Neural cell (in vitro differentiated cells): ENCODE data around the gene KRT6C. TPM values are rescaled to one million over a fixed set of nuclear protein-coding genes. Genes with fewer than 3 reads are reported as not detected.

Experiments
- H2AFZ ChIP-seq: fragments of 200-600, 300-800 bp; sonication (generic), shearing (Covaris generic); 2 replicates; pipeline ENCODE4 v1.6.0; 2014; ENCODE audit warnings: low read depth, mild to moderate bottlenecking, antibody characterized with exemption, low read length, moderate library complexity
- H3F3A ChIP-seq: fragments of 200-600 bp; shearing (Covaris generic); 2 replicates; pipeline ENCODE4 v1.6.1; 2016; ENCODE audit warnings: mild to moderate bottlenecking, moderate library complexity, mixed read lengths, antibody characterized with exemption, low read length; ENCODE audit not compliant: insufficient read depth, poor library complexity, severe bottlenecking
- H3K27ac ChIP-seq: fragments of 200-600, 300-800 bp; sonication (generic), shearing (Covaris generic); 2 replicates; pipeline ENCODE4 v1.5.1; 2014; ENCODE audit warnings: mild to moderate bottlenecking, low read length, moderate library complexity
- H3K27me3 ChIP-seq: fragments of 300-800, 200-600 bp; sonication (generic), shearing (Covaris generic); 2 replicates; pipeline ENCODE4 v1.6.0; 2014; ENCODE audit warnings: mild to moderate bottlenecking, low read depth, low read length, moderate library complexity; ENCODE audit not compliant: insufficient read depth
- H3K36me3 ChIP-seq: fragments of 300-800, 200-600 bp; sonication (generic), shearing (Covaris generic); 2 replicates; pipeline ENCODE4 v1.5.1; 2014; ENCODE audit warnings: mild to moderate bottlenecking, antibody characterized with exemption, low read length, moderate library complexity; ENCODE audit not compliant: insufficient read depth
- H3K4me2 ChIP-seq: fragments of 300-800, 200-600 bp; sonication (generic), shearing (Covaris generic); 2 replicates; pipeline ENCODE4 v1.6.0; 2014; ENCODE audit warnings: mild to moderate bottlenecking, low read length
- H3K4me3 ChIP-seq: fragments of 300-800, 200-600 bp; sonication (generic), shearing (Covaris generic); 2 replicates; pipeline ENCODE4 v1.5.1; 2014; ENCODE audit warnings: mild to moderate bottlenecking, low read length, moderate library complexity
- H3K79me2 ChIP-seq: fragments of 200-600 bp; shearing (Covaris generic); replicated peaks from 2 replicates; pipeline ENCODE4 v1.6.0; 2014; ENCODE audit warnings: mild to moderate bottlenecking, low read length, moderate library complexity; ENCODE audit not compliant: insufficient read depth
- H3K9ac ChIP-seq: fragments of 300-800, 200-600 bp; sonication (generic), shearing (Covaris generic); 2 replicates; pipeline ENCODE4 v1.6.1; 2016; ENCODE audit warnings: mild to moderate bottlenecking, low read length, mixed read lengths
- H3K9me2 ChIP-seq: fragments of 200-600 bp; shearing (Covaris generic); 2 replicates; pipeline ENCODE4 v1.6.1; 2016; ENCODE audit warnings: mild to moderate bottlenecking, low read length, mixed read lengths; ENCODE audit not compliant: insufficient read depth
- H3K9me3 ChIP-seq: fragments of 200-600, 300-800 bp; sonication (generic), shearing (Covaris generic); 2 replicates; pipeline ENCODE4 v1.6.1; 2016; ENCODE audit warnings: mild to moderate bottlenecking, mixed run types, low read length, moderate library complexity, mixed read lengths
- H4K20me1 ChIP-seq: fragments of 200-600 bp; shearing (Covaris generic); 2 replicates; pipeline ENCODE4 v1.6.1; 2016; ENCODE audit warnings: mild to moderate bottlenecking, mixed run types; ENCODE audit not compliant: insufficient read depth
- EP300 ChIP-seq: fragments of 450-650 bp; conservative IDR thresholded peaks from 2 replicates; pipeline ENCODE4 v1.6.1; 2014; ENCODE audit warnings: antibody characterized with exemption, mild to moderate bottlenecking, moderate library complexity; ENCODE audit not compliant: poor library complexity, severe bottlenecking
- EZH2 ChIP-seq: fragments of 200-600, 300-800 bp; shearing (Covaris generic), sonication (generic); IDR thresholded peaks from 2 replicates; pipeline ENCODE4 v1.6.1; 2014; ENCODE audit warnings: antibody characterized with exemption, low read length, borderline replicate concordance, mild to moderate bottlenecking; ENCODE audit not compliant: insufficient read depth, poor library complexity, severe bottlenecking
- MXI1 ChIP-seq: fragments of 450-650 bp; conservative IDR thresholded peaks from 2 replicates; pipeline ENCODE4 v1.6.1; 2014; ENCODE audit warnings: antibody characterized with exemption, mild to moderate bottlenecking; ENCODE audit not compliant: poor library complexity, severe bottlenecking
- POLR2AphosphoS5 ChIP-seq: IDR thresholded peaks from 2 replicates; pipeline ENCODE4 v1.6.1; 2012
- RAD21 ChIP-seq: fragments of 450-650 bp; conservative IDR thresholded peaks from 2 replicates; pipeline ENCODE4 v1.6.1; 2014; ENCODE audit warnings: antibody characterized with exemption, mild to moderate bottlenecking, moderate library complexity
- SMC3 ChIP-seq: fragments of 450-650 bp; conservative IDR thresholded peaks from 2 replicates; pipeline ENCODE4 v1.6.1; 2014; ENCODE audit warnings: antibody characterized with exemption, mild to moderate bottlenecking, moderate library complexity; ENCODE audit not compliant: poor library complexity
- TAF1 ChIP-seq: IDR thresholded peaks from 2 replicates; pipeline ENCODE4 v1.6.1; 2012; ENCODE audit warnings: low read depth
- polyA plus RNA-seq: library from polyadenylated mRNA; depleted of rRNA; stranded (reverse); fragments of >200 nt; gene quantifications from 2 replicates; pipeline ENCODE4 v1.2.3, GENCODE V29; 2014
- TF ChIP-seq, protein P1 (sequence below): fragments of 450-650 bp; IDR thresholded peaks from 2 replicates; pipeline ENCODE4 v1.5.1; 2014; ENCODE audit warnings: antibody characterized with exemption, mild to moderate bottlenecking, moderate library complexity; ENCODE audit not compliant: poor library complexity, severe bottlenecking
- TF ChIP-seq, protein P2 (sequence below): IDR thresholded peaks from 2 replicates; pipeline ENCODE4 v1.6.1; 2012; ENCODE audit warnings: borderline replicate concordance

Gene KRT6C
- polyA plus RNA-seq, 1 donor from 2014 or later: not detected

DNA sequence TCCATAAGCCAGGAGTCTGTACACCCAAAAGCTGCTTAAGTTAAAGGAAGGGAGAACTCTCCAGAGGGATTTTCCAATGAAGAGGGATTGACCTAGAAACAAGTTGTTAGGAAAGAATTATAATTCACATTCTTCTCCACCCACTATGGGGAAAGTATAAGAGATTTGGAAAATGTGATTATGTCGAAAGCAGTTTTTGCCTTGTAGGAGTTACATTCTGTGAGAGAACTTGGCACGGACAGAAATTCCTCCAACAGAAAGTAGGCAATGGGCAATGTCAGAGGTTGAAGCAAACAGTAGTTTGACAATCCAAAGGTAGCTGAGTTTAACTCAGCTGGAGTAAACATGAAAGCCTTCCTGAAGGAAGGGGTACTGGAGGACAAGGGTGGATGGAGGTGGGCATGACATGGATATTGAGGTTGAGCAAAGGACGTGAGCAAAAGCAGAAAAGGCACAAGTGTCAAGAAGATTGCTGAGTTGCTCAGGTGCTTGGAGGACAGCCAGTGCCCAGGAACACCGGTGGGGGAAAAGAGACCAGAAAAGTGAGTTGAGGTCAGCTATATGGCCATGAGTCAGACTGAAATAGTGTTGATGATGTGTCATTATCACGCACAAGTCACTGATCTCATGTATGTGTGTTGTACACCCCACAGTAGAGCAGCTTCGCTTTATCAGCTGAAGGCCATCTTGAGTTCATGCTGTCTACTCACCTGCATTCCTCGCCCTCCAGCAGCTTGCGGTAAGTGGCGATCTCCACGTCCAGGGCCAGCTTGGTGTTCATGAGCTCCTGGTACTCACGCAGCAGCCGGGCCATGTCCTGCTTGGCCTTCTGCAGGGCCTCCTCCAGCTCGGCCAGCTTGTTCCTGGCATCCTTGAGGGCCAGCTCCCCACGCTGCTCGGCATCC, 42.6 kb upstream of the KRT6C start:
- Histone ChIP-seq H3K9me3 (no peaks in the 10 kb centered on the region), H3K27me3 (no peaks in the 10 kb centered on the region), H3K4me2 (no peak overlapping the region), H2AFZ (no peak overlapping the region), H4K20me1 (no peaks in the 10 kb centered on the region), H3K27ac (no peak overlapping the region), H3K9ac (no peak overlapping the region), H3K79me2 (no peaks in the 10 kb centered on the region), H3K4me3 (no peak overlapping the region), H3F3A (no peaks in the 10 kb centered on the region), H3K36me3 (no peaks in the 10 kb centered on the region), H3K9me2 (no peaks in the 10 kb centered on the region)
- TF ChIP-seq, protein P1, sequence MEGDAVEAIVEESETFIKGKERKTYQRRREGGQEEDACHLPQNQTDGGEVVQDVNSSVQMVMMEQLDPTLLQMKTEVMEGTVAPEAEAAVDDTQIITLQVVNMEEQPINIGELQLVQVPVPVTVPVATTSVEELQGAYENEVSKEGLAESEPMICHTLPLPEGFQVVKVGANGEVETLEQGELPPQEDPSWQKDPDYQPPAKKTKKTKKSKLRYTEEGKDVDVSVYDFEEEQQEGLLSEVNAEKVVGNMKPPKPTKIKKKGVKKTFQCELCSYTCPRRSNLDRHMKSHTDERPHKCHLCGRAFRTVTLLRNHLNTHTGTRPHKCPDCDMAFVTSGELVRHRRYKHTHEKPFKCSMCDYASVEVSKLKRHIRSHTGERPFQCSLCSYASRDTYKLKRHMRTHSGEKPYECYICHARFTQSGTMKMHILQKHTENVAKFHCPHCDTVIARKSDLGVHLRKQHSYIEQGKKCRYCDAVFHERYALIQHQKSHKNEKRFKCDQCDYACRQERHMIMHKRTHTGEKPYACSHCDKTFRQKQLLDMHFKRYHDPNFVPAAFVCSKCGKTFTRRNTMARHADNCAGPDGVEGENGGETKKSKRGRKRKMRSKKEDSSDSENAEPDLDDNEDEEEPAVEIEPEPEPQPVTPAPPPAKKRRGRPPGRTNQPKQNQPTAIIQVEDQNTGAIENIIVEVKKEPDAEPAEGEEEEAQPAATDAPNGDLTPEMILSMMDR: no peak
- TF ChIP-seq EZH2 (no peak), EP300 (no peak), RAD21 (no peak)

DNA sequence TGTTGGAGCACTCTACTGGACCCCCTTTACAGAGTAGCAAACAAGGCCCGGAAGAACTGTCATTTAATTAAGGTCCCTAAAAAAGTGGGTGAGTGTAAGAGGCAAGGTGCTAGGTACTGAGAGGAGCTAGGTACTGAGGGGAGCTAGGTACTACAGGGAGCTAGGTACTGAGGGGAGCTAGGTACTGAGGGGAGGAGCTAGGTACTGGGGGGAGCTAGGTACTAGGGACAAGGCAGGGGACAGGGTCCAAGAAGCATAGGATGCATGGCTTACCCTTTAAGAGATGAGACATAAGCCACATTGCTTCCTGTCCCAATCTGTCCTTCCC, 41.7 kb upstream of the KRT6C start:
- no peaks in the 10 kb centered on the region for H3K27me3 ChIP-seq
- no peak overlapping the region for H2AFZ ChIP-seq
- TF ChIP-seq TAF1 (no peak), SMC3 (no peak), RAD21 (no peak), MXI1 (no peak), POLR2AphosphoS5 (no peak), EZH2 (no peak), EP300 (no peak)
- TF ChIP-seq, protein P2, sequence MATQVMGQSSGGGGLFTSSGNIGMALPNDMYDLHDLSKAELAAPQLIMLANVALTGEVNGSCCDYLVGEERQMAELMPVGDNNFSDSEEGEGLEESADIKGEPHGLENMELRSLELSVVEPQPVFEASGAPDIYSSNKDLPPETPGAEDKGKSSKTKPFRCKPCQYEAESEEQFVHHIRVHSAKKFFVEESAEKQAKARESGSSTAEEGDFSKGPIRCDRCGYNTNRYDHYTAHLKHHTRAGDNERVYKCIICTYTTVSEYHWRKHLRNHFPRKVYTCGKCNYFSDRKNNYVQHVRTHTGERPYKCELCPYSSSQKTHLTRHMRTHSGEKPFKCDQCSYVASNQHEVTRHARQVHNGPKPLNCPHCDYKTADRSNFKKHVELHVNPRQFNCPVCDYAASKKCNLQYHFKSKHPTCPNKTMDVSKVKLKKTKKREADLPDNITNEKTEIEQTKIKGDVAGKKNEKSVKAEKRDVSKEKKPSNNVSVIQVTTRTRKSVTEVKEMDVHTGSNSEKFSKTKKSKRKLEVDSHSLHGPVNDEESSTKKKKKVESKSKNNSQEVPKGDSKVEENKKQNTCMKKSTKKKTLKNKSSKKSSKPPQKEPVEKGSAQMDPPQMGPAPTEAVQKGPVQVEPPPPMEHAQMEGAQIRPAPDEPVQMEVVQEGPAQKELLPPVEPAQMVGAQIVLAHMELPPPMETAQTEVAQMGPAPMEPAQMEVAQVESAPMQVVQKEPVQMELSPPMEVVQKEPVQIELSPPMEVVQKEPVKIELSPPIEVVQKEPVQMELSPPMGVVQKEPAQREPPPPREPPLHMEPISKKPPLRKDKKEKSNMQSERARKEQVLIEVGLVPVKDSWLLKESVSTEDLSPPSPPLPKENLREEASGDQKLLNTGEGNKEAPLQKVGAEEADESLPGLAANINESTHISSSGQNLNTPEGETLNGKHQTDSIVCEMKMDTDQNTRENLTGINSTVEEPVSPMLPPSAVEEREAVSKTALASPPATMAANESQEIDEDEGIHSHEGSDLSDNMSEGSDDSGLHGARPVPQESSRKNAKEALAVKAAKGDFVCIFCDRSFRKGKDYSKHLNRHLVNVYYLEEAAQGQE: no peak
- TF ChIP-seq, protein P1: no peak
- H3K9me3 ChIP-seq: no peaks in the 10 kb centered on the region
- no peak overlapping the region for H3K9ac ChIP-seq
- no peak overlapping the region for H3K4me2 ChIP-seq
- no peaks in the 10 kb centered on the region for H3K79me2 ChIP-seq
- H4K20me1 ChIP-seq: no peaks in the 10 kb centered on the region
- H3K9me2 ChIP-seq: no peaks in the 10 kb centered on the region
- no peak overlapping the region for H3K4me3 ChIP-seq
- no peaks in the 10 kb centered on the region for H3K36me3 ChIP-seq
- H3K27ac ChIP-seq: no peak overlapping the region
- no peaks in the 10 kb centered on the region for H3F3A ChIP-seq
